Cardiac fibroblast (primary cell): ENCODE data around the gene CDH23.
A peak's percentile ranks its signal among the peaks of the same experiment; 100 is the strongest.

ENCODE experiments used
- DNase-seq, 2 donors: peaks; one replicate each; pipeline versions ENCODE4 v3.0.0 to v3.0.0-alpha.2; 2010; ENCODE audit warnings: low read depth in 2 of 2
- H3K4me3 ChIP-seq, 2 donors: replicated peaks in 1 of 2; 1 replicate in 1 of 2; 2 replicates in 1 of 2; pipeline ENCODE4 v1.5.1; 2011; ENCODE audit warnings: low read depth in 2 of 2, low read length in 2 of 2, mild to moderate bottlenecking in 2 of 2, moderate library complexity in 1 of 2
- CTCF ChIP-seq: IDR thresholded peaks from one replicate; pipeline ENCODE4 v1.5.1; 2011; ENCODE audit warnings: low read depth, mild to moderate bottlenecking, low read length, inconsistent platforms

The CDH23 gene

GRCh38 chr10:71737001-71737833, 340.5 kb downstream of the CDH23 start:
- no peak for TF ChIP-seq CTCF
- no peak overlapping the region for H3K4me3 ChIP-seq
- DNase-seq = no peak

- H3K4me3 ChIP-seq = no peak overlapping the region
- no peak for DNase-seq
- TF ChIP-seq CTCF = no peak
Measured at GRCh38 chr10:71737834-71738197, 341.1 kb downstream of the CDH23 start.

- no peak for TF ChIP-seq CTCF
- no peak overlapping the region for H3K4me3 ChIP-seq
- no peak for DNase-seq
Measured at GRCh38 chr10:71739358-71739900, 342.7 kb downstream of the CDH23 start.

GRCh38 chr10:71740069-71740653, 343.4 kb downstream of the CDH23 start:
- no peak overlapping the region for H3K4me3 ChIP-seq
- TF ChIP-seq CTCF = peak; percentile 2
- DNase-seq = peak; percentile 43 to 77

- no peak overlapping the region for H3K4me3 ChIP-seq
- no peak for DNase-seq
- no peak for TF ChIP-seq CTCF
Measured at GRCh38 chr10:71741029-71741428, 344.3 kb downstream of the CDH23 start.

- no peak overlapping the region for H3K4me3 ChIP-seq
- TF ChIP-seq CTCF = no peak
- DNase-seq = no peak
Measured at GRCh38 chr10:71741671-71742070, 345.0 kb downstream of the CDH23 start.
